DND-41 (cell line): ENCODE measurements around the gene BCL11B.

Experiments
- ATAC-seq: fragments of 200-7000 bp; cut with Tn5 transposase; 3 replicates; pipeline ENCODE4 v1.9.1; 2021; ENCODE audit warnings: low read depth; ENCODE audit not compliant: insufficient read depth
- DNase-seq: peaks from one replicate; pipeline ENCODE4 v3.0.0-alpha.2; 2020
- H2AFZ ChIP-seq: 2 replicates; pipeline ENCODE4 v1.6.0; 2012; ENCODE audit warnings: low read depth, low read length
- H3K27ac ChIP-seq: 2 replicates; pipeline ENCODE4 v1.5.1; 2012; ENCODE audit warnings: low read length, inconsistent platforms
- H3K27me3 ChIP-seq: fragments of 200-600 bp; sonication (generic); 2 replicates; pipeline ENCODE4 v1.6.0; 2012; ENCODE audit warnings: low read length, mild to moderate bottlenecking, inconsistent platforms; ENCODE audit not compliant: insufficient read depth, poor library complexity
- H3K36me3 ChIP-seq: 2 replicates; pipeline ENCODE4 v1.5.1; 2012; ENCODE audit warnings: low read length, inconsistent platforms; ENCODE audit not compliant: insufficient read depth
- H3K4me1 ChIP-seq: 2 replicates; pipeline ENCODE4 v1.5.1; 2012; ENCODE audit warnings: mild to moderate bottlenecking, low read length; ENCODE audit not compliant: insufficient read depth
- H3K4me2 ChIP-seq: 2 replicates; pipeline ENCODE4 v1.6.0; 2012; ENCODE audit warnings: mild to moderate bottlenecking, moderate library complexity, low read length, inconsistent platforms; ENCODE audit not compliant: insufficient read depth
- H3K4me3 ChIP-seq, 2 experiments: fragments of 200-600 bp in 1 of 2; shearing (Covaris generic) in 1 of 2; 2 replicates each; pipeline ENCODE4 v1.5.1; 2012 to 2016; ENCODE audit warnings: inconsistent platforms in 2 of 2, low read length in 2 of 2, mild to moderate bottlenecking in 2 of 2, low read depth in 1 of 2, moderate library complexity in 1 of 2
- H3K79me2 ChIP-seq: 2 replicates; pipeline ENCODE4 v1.6.0; 2012; ENCODE audit warnings: low read length, inconsistent platforms; ENCODE audit not compliant: insufficient read depth
- H3K9ac ChIP-seq: 2 replicates; pipeline ENCODE4 v1.6.0; 2012; ENCODE audit warnings: low read depth, mild to moderate bottlenecking, inconsistent platforms, low read length, moderate library complexity
- H3K9me3 ChIP-seq: 2 replicates; pipeline ENCODE4 v1.5.1; 2012; ENCODE audit warnings: low read length, moderate library complexity, mild to moderate bottlenecking, inconsistent platforms; ENCODE audit not compliant: insufficient read depth, severe bottlenecking
- H4K20me1 ChIP-seq: 2 replicates; pipeline ENCODE4 v1.6.0; 2012; ENCODE audit warnings: low read length; ENCODE audit not compliant: insufficient read depth
- CTCF ChIP-seq: IDR thresholded peaks from 2 replicates; pipeline ENCODE4 v1.5.1; 2012; ENCODE audit warnings: borderline replicate concordance, low read length, moderate library complexity, mild to moderate bottlenecking; ENCODE audit not compliant: poor library complexity, severe bottlenecking; ENCODE audit errors: extremely low read depth
- EZH2 ChIP-seq: IDR thresholded peaks from 3 replicates; pipeline ENCODE4 v1.6.1; 2012; ENCODE audit warnings: borderline replicate concordance, low read depth, mild to moderate bottlenecking, moderate library complexity, low read length, inconsistent platforms; ENCODE audit not compliant: severe bottlenecking

Gene BCL11B

GRCh38 chr14:99284254-99285004 lies 12.4 kb upstream of the BCL11B start:
- Histone ChIP-seq H3K79me2 (no peaks in the 10 kb centered on the region), H3K4me2 (no peak overlapping the region)

GRCh38 chr14:99282261-99283050 lies 10.5 kb upstream of the BCL11B start:
- Histone ChIP-seq H3K36me3 (no peaks in the 10 kb centered on the region), H3K4me2 (no peak overlapping the region), H3K9me3 (no peaks in the 10 kb centered on the region), H3K27ac (no peak overlapping the region), H2AFZ (no peak overlapping the region), H3K4me3 (no peak overlapping the region), H3K9ac (no peak overlapping the region), H3K79me2 (no peaks in the 10 kb centered on the region), H3K27me3 (peaks cover 26% of the 10 kb centered on the region), H3K4me1 (no peaks in the 10 kb centered on the region), H4K20me1 (no peaks in the 10 kb centered on the region)
- no peak for DNase-seq
- no peak for ATAC-seq
- TF ChIP-seq CTCF, result no peak
- TF ChIP-seq EZH2, result no peak

More at GRCh38 chr14:99284254-99285004, 12.4 kb upstream of the BCL11B start:
- Histone ChIP-seq H2AFZ (no peak overlapping the region), H3K9ac (no peak overlapping the region), H3K4me3 (no peak overlapping the region), H3K4me1 (no peaks in the 10 kb centered on the region), H3K27me3 (peaks cover 15% of the 10 kb centered on the region), H4K20me1 (no peaks in the 10 kb centered on the region), H3K27ac (no peak overlapping the region), H3K9me3 (no peaks in the 10 kb centered on the region), H3K36me3 (no peaks in the 10 kb centered on the region)
- no peak for DNase-seq
- ATAC-seq, result no peak
- TF ChIP-seq CTCF, result no peak
- no peak for TF ChIP-seq EZH2

GRCh38 chr14:99281396-99281795 lies 9.4 kb upstream of the BCL11B start:
- no peaks in the 10 kb centered on the region for H3K36me3 ChIP-seq
- H3K4me3 ChIP-seq, result no peak overlapping the region
- no peak overlapping the region for H3K27ac ChIP-seq
- DNase-seq (no peak), ATAC-seq (no peak)
- no peak overlapping the region for H2AFZ ChIP-seq
- no peaks in the 10 kb centered on the region for H3K4me1 ChIP-seq
- H3K9ac ChIP-seq, result no peak overlapping the region
- no peaks in the 10 kb centered on the region for H3K79me2 ChIP-seq
- TF ChIP-seq CTCF, result no peak
- TF ChIP-seq EZH2, result no peak
- H3K4me2 ChIP-seq, result no peak overlapping the region
- H3K9me3 ChIP-seq, result no peaks in the 10 kb centered on the region
- no peaks in the 10 kb centered on the region for H4K20me1 ChIP-seq
- peaks cover 24% of the 10 kb centered on the region for H3K27me3 ChIP-seq
